ENCODE measurements around the gene CAMTA1. TPM values are rescaled to one million over a fixed set of nuclear protein-coding genes. Genes with fewer than 3 reads are reported as not detected.
A peak's percentile ranks its signal among the peaks of the same experiment; 100 is the strongest.

CAMTA1 gene
- polyA plus RNA-seq, 1 of the 3 experiments (the other 2 are of a cell fraction), result 63.1 TPM

- H2AFZ ChIP-seq (ENCODE audit: low read depth), result no peak overlapping the region
- no peaks in the 10 kb centered on the region for H3F3A ChIP-seq (replicated peaks; ENCODE audit: insufficient read depth)
- H4K20me1 ChIP-seq (ENCODE audit: insufficient read depth), result no peaks in the 10 kb centered on the region
- H3K9me2 ChIP-seq, result no peaks in the 10 kb centered on the region
- no peak overlapping the region for H3K4me3 ChIP-seq (ENCODE audit: low read depth in 2 of 2, low read length in 1 of 2)
- H3K27me3 ChIP-seq (ENCODE audit: insufficient read depth), result no peaks in the 10 kb centered on the region
- ChIA-PET CTCF (interaction anchor here (1.2 kb wide), 1 partner anchor 108 kb away, joined by 3 read pairs; no protein-coding TSS in a partner anchor), POLR2A (no interaction called here)
- peaks cover 0 to 17% of the 10 kb centered on the region in 2 experiments; a peak in 2 of 4 replicates for H3K4me1 ChIP-seq (ENCODE audit: control insufficient read depth in 1 of 2, insufficient read depth in 2 of 2, low read depth in 1 of 2, low read length in 1 of 2)
- 70% methylated on average over 14 of the region's 14 CpGs for WGBS (ENCODE audit: low lambda C conversion rate)
- peak; percentile 50 for DNase-seq
- no peaks in the 10 kb centered on the region for H3K36me3 ChIP-seq (replicated peaks in 1 of 2; ENCODE audit: control insufficient read depth in 1 of 2, insufficient read depth in 2 of 2, low read length in 1 of 2)
- H3K79me2 ChIP-seq (ENCODE audit: insufficient read depth), result no peaks in the 10 kb centered on the region
- TF ChIP-seq SMC3 (IDR thresholded peaks at IDR 0.05; ENCODE audit: low read depth, low read length), result no peak
- TF ChIP-seq POLR2AphosphoS5 (IDR thresholded peaks at IDR 0.05; ENCODE audit: low read depth, low read length), result no peak
- no peak for TF ChIP-seq TCF12 (IDR thresholded peaks at IDR 0.05)
- TF ChIP-seq RAD21 (IDR thresholded peaks at IDR 0.05; ENCODE audit: low read length), result no peak
- no peak for TF ChIP-seq NRF1 (IDR thresholded peaks at IDR 0.05; ENCODE audit: low read depth, low read length)
- no peak for TF ChIP-seq ELF1 (IDR thresholded peaks at IDR 0.05)
- TF ChIP-seq NFIC (IDR thresholded peaks at IDR 0.05; ENCODE audit: borderline replicate concordance), result no peak
- no peak overlapping the region for H3K4me2 ChIP-seq
- H3K27ac ChIP-seq (ENCODE audit: low read depth in 2 of 2, low read length in 1 of 2), result no peak overlapping the region
- no peaks in the 10 kb centered on the region for H3K9me3 ChIP-seq
- no peak overlapping the region for H3K9ac ChIP-seq
These were observed 177.3 kb downstream of the CAMTA1 start for GRCh38 chr1:6962478-6962995.

GRCh38 chr1:6962996-6963911 is 178.0 kb downstream of the CAMTA1 start:
- Histone ChIP-seq H3K4me1 (ENCODE audit: control insufficient read depth in 1 of 2, insufficient read depth in 2 of 2, low read depth in 1 of 2, low read length in 1 of 2) (peaks cover 0 to 17% of the 10 kb centered on the region in 2 experiments; a peak in 2 of 4 replicates), H3K27me3 (ENCODE audit: insufficient read depth) (no peaks in the 10 kb centered on the region), H3K9ac (no peak overlapping the region), H2AFZ (ENCODE audit: low read depth) (no peak overlapping the region), H3K9me2 (no peaks in the 10 kb centered on the region), H3K9me3 (no peaks in the 10 kb centered on the region), H3F3A (replicated peaks; ENCODE audit: insufficient read depth) (no peaks in the 10 kb centered on the region), H3K79me2 (ENCODE audit: insufficient read depth) (no peaks in the 10 kb centered on the region), H4K20me1 (ENCODE audit: insufficient read depth) (no peaks in the 10 kb centered on the region), H3K27ac (ENCODE audit: low read depth in 2 of 2, low read length in 1 of 2) (no peak overlapping the region), H3K4me2 (no peak overlapping the region), H3K4me3 (ENCODE audit: low read depth in 2 of 2, low read length in 1 of 2) (no peak overlapping the region), H3K36me3 (replicated peaks in 1 of 2; ENCODE audit: control insufficient read depth in 1 of 2, insufficient read depth in 2 of 2, low read length in 1 of 2) (no peaks in the 10 kb centered on the region)
- WGBS (ENCODE audit: low lambda C conversion rate), result 78% methylated on average over 30 of the region's 41 CpGs
- ChIA-PET CTCF (interaction anchor here (1.2 kb wide), 1 partner anchor 107 kb away, joined by 3 read pairs; no protein-coding TSS in a partner anchor), POLR2A (no interaction called here)
- DNase-seq, result peak; percentile 69
- TF ChIP-seq SIN3A (IDR thresholded peaks at IDR 0.05; ENCODE audit: borderline replicate concordance, low read depth, low read length), result no peak
- TF ChIP-seq EZH2phosphoT487 (IDR thresholded peaks at IDR 0.05; ENCODE audit: borderline replicate concordance, low read depth), result no peak
- TF ChIP-seq FOXJ3 (CRISPR knock-in tag; IDR thresholded peaks at IDR 0.05), result no peak
- TF ChIP-seq RFX5 (IDR thresholded peaks at IDR 0.05; ENCODE audit: low read length), result no peak
- TF ChIP-seq RCOR1 (IDR thresholded peaks at IDR 0.05; ENCODE audit: low read length), result no peak
- no peak for TF ChIP-seq FOXM1 (IDR thresholded peaks at IDR 0.05; ENCODE audit: low read depth)
